ENCODE data around the gene CXCL14. TPM values are rescaled to one million over a fixed set of nuclear protein-coding genes. Genes with fewer than 3 reads are reported as not detected.

Gene CXCL14
- total and polyA plus RNA-seq, 7 donors: 2.6 to 28.9 (median 21.4) TPM

GRCh38 chr5:135596157-135596763, 17.5 kb upstream of the CXCL14 start:
- H3K27me3 ChIP-seq (ENCODE audit: insufficient read depth in 3 of 3, low read length in 2 of 3): no peaks in the 10 kb centered on the region
- intact Hi-C loops (cut with DNase I): no loop called here
- no peak for ATAC-seq

GRCh38 chr5:135594416-135594960, 15.7 kb upstream of the CXCL14 start:
- no peak overlapping the region for H3K4me3 ChIP-seq
- no peak overlapping the region for H3K27ac ChIP-seq
- no peaks in the 10 kb centered on the region for H3K27me3 ChIP-seq (ENCODE audit: insufficient read depth in 3 of 3, low read length in 2 of 3)
- H3K36me3 ChIP-seq (ENCODE audit: insufficient read depth in 1 of 2, low read depth in 1 of 2): no peaks in the 10 kb centered on the region
- DNase-seq (no peak), ATAC-seq (no peak)
- no peak for TF ChIP-seq CTCF (IDR thresholded peaks at IDR 0.05)
- intact Hi-C loops (cut with DNase I): no loop called here
- no peaks in the 10 kb centered on the region for H3K4me1 ChIP-seq
- no peaks in the 10 kb centered on the region for H3K9me3 ChIP-seq
- 78 to 95% (median 87%) methylated on average over 2 of the region's 2 CpGs for WGBS, 3 donors

More at GRCh38 chr5:135596157-135596763, 17.5 kb upstream of the CXCL14 start:
- Histone ChIP-seq H3K4me3 (no peak overlapping the region), H3K9me3 (no peaks in the 10 kb centered on the region), H3K4me1 (no peaks in the 10 kb centered on the region), H3K27ac (no peak overlapping the region), H3K36me3 (ENCODE audit: insufficient read depth in 1 of 2, low read depth in 1 of 2) (no peaks in the 10 kb centered on the region)
- WGBS, 3 donors: 66 to 87% (median 75%) methylated on average over 5 of the region's 5 CpGs
- TF ChIP-seq CTCF (IDR thresholded peaks at IDR 0.05): no peak
- DNase-seq: no peak

GRCh38 chr5:135593886-135594285, 15.1 kb upstream of the CXCL14 start:
- intact Hi-C loops (cut with DNase I): no loop called here
- DNase-seq: no peak
- WGBS, 3 donors: 61 to 77% (median 63%) methylated on average over 2 of the region's 2 CpGs

GRCh38 chr5:135593141-135593540, 14.3 kb upstream of the CXCL14 start:
- H3K27me3 ChIP-seq (ENCODE audit: insufficient read depth in 3 of 3, low read length in 2 of 3): no peaks in the 10 kb centered on the region
- no peak for TF ChIP-seq CTCF (IDR thresholded peaks at IDR 0.05)
- no peak overlapping the region for H3K4me3 ChIP-seq
- ATAC-seq (no peak), DNase-seq (no peak)
- no peaks in the 10 kb centered on the region for H3K4me1 ChIP-seq
- H3K27ac ChIP-seq: no peak overlapping the region
- H3K9me3 ChIP-seq: no peaks in the 10 kb centered on the region
- WGBS, 3 donors: 83 to 86% (median 84%) methylated on average over 3 of the region's 3 CpGs
- intact Hi-C loops (cut with DNase I): no loop called here
- no peaks in the 10 kb centered on the region for H3K36me3 ChIP-seq (ENCODE audit: insufficient read depth in 1 of 2, low read depth in 1 of 2)

More at GRCh38 chr5:135593886-135594285, 15.1 kb upstream of the CXCL14 start:
- Histone ChIP-seq H3K4me1 (no peaks in the 10 kb centered on the region), H3K4me3 (no peak overlapping the region), H3K27me3 (ENCODE audit: insufficient read depth in 3 of 3, low read length in 2 of 3) (no peaks in the 10 kb centered on the region), H3K36me3 (ENCODE audit: insufficient read depth in 1 of 2, low read depth in 1 of 2) (no peaks in the 10 kb centered on the region), H3K9me3 (no peaks in the 10 kb centered on the region), H3K27ac (no peak overlapping the region)
- no peak for ATAC-seq
- TF ChIP-seq CTCF (IDR thresholded peaks at IDR 0.05): no peak
